ENCODE data around the gene CDC37. TPM values are rescaled to one million over a fixed set of nuclear protein-coding genes. Genes with fewer than 3 reads are reported as not detected.

The CDC37 gene
- total RNA-seq, 2 experiments from 2014 or later: 269 to 332 TPM

DNA sequence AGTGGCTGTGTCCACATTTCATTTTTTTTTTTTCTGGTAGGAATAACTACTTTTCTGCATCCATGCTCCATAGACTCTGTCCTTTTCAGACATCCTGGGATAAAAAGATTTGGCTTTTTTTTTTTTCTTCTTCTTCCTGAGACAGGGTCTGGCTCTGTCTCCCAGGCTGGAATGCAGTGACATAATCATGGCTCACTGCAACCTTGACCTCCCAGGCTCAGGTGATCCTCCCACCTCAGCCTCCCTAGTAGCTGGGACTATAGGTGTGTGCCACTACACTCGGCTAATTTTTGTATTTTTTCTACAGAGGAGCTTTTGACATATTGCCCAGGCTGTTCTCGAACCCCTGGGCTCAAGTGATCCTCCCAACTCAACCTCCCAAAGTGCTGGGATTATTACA, 59.8 kb downstream of the CDC37 start:
- Histone ChIP-seq H3K4me2 (ENCODE audit: low read length) (no peak overlapping the region), H3K4me3 (ENCODE audit: low read depth, low read length, poor library complexity, severe bottlenecking) (no peak overlapping the region), H4K20me1 (ENCODE audit: insufficient read depth, low read length) (no peaks in the 10 kb centered on the region), H3K4me1 (ENCODE audit: insufficient read depth, low read length, poor library complexity, severe bottlenecking) (peaks cover 20% of the 10 kb centered on the region), H3K9me2 (ENCODE audit: insufficient read depth, low read length) (no peaks in the 10 kb centered on the region), H3K79me2 (ENCODE audit: insufficient read depth, low read depth, low read length) (no peaks in the 10 kb centered on the region), H3K27ac (ENCODE audit: low read depth, low read length, poor library complexity, severe bottlenecking) (no peak overlapping the region), H3K9me3 (ENCODE audit: low read length) (no peaks in the 10 kb centered on the region), H3K36me3 (ENCODE audit: insufficient read depth, low read length) (no peaks in the 10 kb centered on the region), H2AFZ (ENCODE audit: low read length) (no peak overlapping the region)
- ChIA-PET CTCF (ENCODE audit: unreplicated experiment) (no interaction called here), POLR2A (interaction anchor here (0.7 to 0.8 kb wide), 2 partner anchors 54 to 78 kb away, joined by 4 read pairs; partner anchors contain the start of gene ICAM5)
- TF ChIP-seq CTCF (conservative IDR thresholded peaks at IDR 0.05; ENCODE audit: low read length) (no peak), EZH2phosphoT487 (IDR thresholded peaks at IDR 0.05; ENCODE audit: borderline replicate concordance, low read depth, low read length) (no peak)
- intact Hi-C loops (cut with micrococcal nuclease; ENCODE audit: unreplicated experiment): no loop called here
- DNase-seq (ENCODE audit: low spot score): no peak
- no TSS peak for BruUV-seq (replicated peaks)

Small RNA genes within 50 kb of the gene (microRNA-seq; reads per million reads assigned to microRNA genes)
- 4.5 reads per million for gene MIR1181 (ENCODE audit: borderline replicate concordance)

Other genes with a start within 250 kb of the CDC37 start
- gene DNMT1, start 208.6 kb downstream of the CDC37 start, total RNA-seq (2014; rRNA removed; shearing (Covaris generic)): 329 and 365 TPM in 2 replicates
- 680 and 699 TPM in 2 replicates for gene DNMT1, start 208.6 kb downstream of the CDC37 start, total RNA-seq (2022)
- gene S1PR2, start 172.2 kb downstream of the CDC37 start, total RNA-seq (2014; rRNA removed; shearing (Covaris generic)): 27.0 and 27.8 TPM in 2 replicates
- gene S1PR2, start 172.2 kb downstream of the CDC37 start, total RNA-seq (2022): 51.6 and 64.5 TPM in 2 replicates
- 134 and 148 TPM in 2 replicates for gene MRPL4, start 151.3 kb downstream of the CDC37 start, total RNA-seq (2014; rRNA removed; shearing (Covaris generic))
- 132 and 155 TPM in 2 replicates for gene MRPL4, start 151.3 kb downstream of the CDC37 start, total RNA-seq (2022)
- gene ICAM1, start 132.4 kb downstream of the CDC37 start, total RNA-seq (2014; rRNA removed; shearing (Covaris generic)): 12.0 and 15.8 TPM in 2 replicates
- gene ICAM1, start 132.4 kb downstream of the CDC37 start, total RNA-seq (2022): 13.4 and 13.5 TPM in 2 replicates
- not detected in 2 replicates for gene ICAM4, start 116.6 kb downstream of the CDC37 start, total RNA-seq (2014; rRNA removed; shearing (Covaris generic))
- 0.38 and 0.53 TPM in 2 replicates for gene ICAM4, start 116.6 kb downstream of the CDC37 start, total RNA-seq (2022)
- 2.7 and 6.4 TPM in 2 replicates for gene ICAM5, start 113.6 kb downstream of the CDC37 start, total RNA-seq (2014; rRNA removed; shearing (Covaris generic))
- gene ICAM5, start 113.6 kb downstream of the CDC37 start, total RNA-seq (2022): 10.8 and 12.6 TPM in 2 replicates
- gene ZGLP1, start 93.7 kb downstream of the CDC37 start, total RNA-seq (2014; rRNA removed; shearing (Covaris generic)): 2.3 and 8.8 TPM in 2 replicates
- 5.4 and 5.7 TPM in 2 replicates for gene ZGLP1, start 93.7 kb downstream of the CDC37 start, total RNA-seq (2022)
- gene FDX2, start 87.5 kb downstream of the CDC37 start, total RNA-seq (2014; rRNA removed; shearing (Covaris generic)): 17.2 and 28.8 TPM in 2 replicates
- gene FDX2, start 87.5 kb downstream of the CDC37 start, total RNA-seq (2022): 10.4 and 17.1 TPM in 2 replicates
- 21.6 and 35.7 TPM in 2 replicates for gene RAVER1, start 70.0 kb downstream of the CDC37 start, total RNA-seq (2014; rRNA removed; shearing (Covaris generic))
- 90.7 and 95.8 TPM in 2 replicates for gene RAVER1, start 70.0 kb downstream of the CDC37 start, total RNA-seq (2022)
- 63.7 and 66.0 TPM in 2 replicates for gene ICAM3, start 63.9 kb downstream of the CDC37 start, total RNA-seq (2014; rRNA removed; shearing (Covaris generic))
- gene ICAM3, start 63.9 kb downstream of the CDC37 start, total RNA-seq (2022): 76.4 and 82.0 TPM in 2 replicates
- 151 and 185 TPM in 2 replicates for gene TYK2, start 23.0 kb downstream of the CDC37 start, total RNA-seq (2014; rRNA removed; shearing (Covaris generic))
- gene TYK2, start 23.0 kb downstream of the CDC37 start, total RNA-seq (2022): 214 and 216 TPM in 2 replicates
- gene PDE4A, start 17.0 kb upstream of the CDC37 start, total RNA-seq (2014; rRNA removed; shearing (Covaris generic)): 9.4 and 16.4 TPM in 2 replicates
- 42.4 and 45.1 TPM in 2 replicates for gene PDE4A, start 17.0 kb upstream of the CDC37 start, total RNA-seq (2022)
- gene KEAP1, start 99.8 kb upstream of the CDC37 start, total RNA-seq (2014; rRNA removed; shearing (Covaris generic)): 65.9 and 68.9 TPM in 2 replicates
- 64.9 and 93.5 TPM in 2 replicates for gene KEAP1, start 99.8 kb upstream of the CDC37 start, total RNA-seq (2022)
- not detected in 2 replicates for gene S1PR5, start 113.9 kb upstream of the CDC37 start, total RNA-seq (2014; rRNA removed; shearing (Covaris generic))
- gene S1PR5, start 113.9 kb upstream of the CDC37 start, total RNA-seq (2022): not detected in 2 replicates
- 21.1 and 29.6 TPM in 2 replicates for gene ATG4D, start 140.4 kb upstream of the CDC37 start, total RNA-seq (2014; rRNA removed; shearing (Covaris generic))
- gene ATG4D, start 140.4 kb upstream of the CDC37 start, total RNA-seq (2022): 46.8 and 48.2 TPM in 2 replicates
- 44.9 and 53.6 TPM in 2 replicates for gene KRI1, start 162.5 kb upstream of the CDC37 start, total RNA-seq (2014; rRNA removed; shearing (Covaris generic))
- 57.0 and 58.4 TPM in 2 replicates for gene KRI1, start 162.5 kb upstream of the CDC37 start, total RNA-seq (2022)
- gene CDKN2D, start 165.4 kb upstream of the CDC37 start, total RNA-seq (2014; rRNA removed; shearing (Covaris generic)): 22.4 and 25.3 TPM in 2 replicates
- 26.6 and 28.1 TPM in 2 replicates for gene CDKN2D, start 165.4 kb upstream of the CDC37 start, total RNA-seq (2022)
- 0.44 TPM in 1 of 2 replicates, not detected in the other for gene AP1M2, start 183.8 kb upstream of the CDC37 start, total RNA-seq (2014; rRNA removed; shearing (Covaris generic))
- gene AP1M2, start 183.8 kb upstream of the CDC37 start, total RNA-seq (2022): not detected in 2 replicates
- gene SLC44A2, start 222.0 kb upstream of the CDC37 start, total RNA-seq (2014; rRNA removed; shearing (Covaris generic)): 104 and 115 TPM in 2 replicates
- 197 and 248 TPM in 2 replicates for gene SLC44A2, start 222.0 kb upstream of the CDC37 start, total RNA-seq (2022)